Keratinocyte (primary cell): Measurements from ENCODE around the gene SLC39A11. TPM values are rescaled to one million over a fixed set of nuclear protein-coding genes. Genes with fewer than 3 reads are reported as not detected.

Source experiments
- DNase-seq: peaks from one replicate; pipeline ENCODE4 v3.0.0-alpha.2; 2011; ENCODE audit warnings: low read depth, missing footprints, low spot score
- FAIRE-seq: peaks from 2 replicates; lab custom pipeline; 2011; peaks lifted over from hg19 to GRCh38; lab: Jason Lieb, UNC
- H2AFZ ChIP-seq: 2 replicates; pipeline ENCODE4 v1.6.0; 2012; ENCODE audit warnings: low read length, control low read depth, inconsistent platforms; ENCODE audit not compliant: control insufficient read depth
- H3K27ac ChIP-seq: 2 replicates; pipeline ENCODE4 v1.5.1; 2011; ENCODE audit warnings: low read length; ENCODE audit not compliant: control insufficient read depth, insufficient read depth
- H3K27me3 ChIP-seq: 3 replicates; pipeline ENCODE4 v1.6.0; 2011; ENCODE audit warnings: low read length; ENCODE audit not compliant: control insufficient read depth, insufficient read depth; ENCODE audit errors: extremely low read depth
- H3K36me3 ChIP-seq, 2 experiments: 2 replicates in 1 of 2; 3 replicates in 1 of 2; pipeline ENCODE4 v1.5.1; 2011; ENCODE audit warnings: low read length in 2 of 2, mild to moderate bottlenecking in 1 of 2; ENCODE audit not compliant: control insufficient read depth in 2 of 2, insufficient read depth in 2 of 2; ENCODE audit errors: extremely low read depth in 1 of 2
- H3K4me1 ChIP-seq: 3 replicates; pipeline ENCODE4 v1.5.1; 2011; ENCODE audit warnings: low read length; ENCODE audit not compliant: control insufficient read depth, insufficient read depth; ENCODE audit errors: extremely low read depth
- H3K4me2 ChIP-seq: 3 replicates; pipeline ENCODE4 v1.6.0; 2011; ENCODE audit warnings: low read depth, low read length; ENCODE audit not compliant: control insufficient read depth, insufficient read depth; ENCODE audit errors: extremely low read depth
- H3K4me3 ChIP-seq, 3 experiments: fragments of 200-600 bp in 1 of 3; sonication (generic) in 1 of 3; 2 replicates in 2 of 3; 3 replicates in 1 of 3; pipeline ENCODE4 v1.5.1; 2011 to 2016; ENCODE audit warnings: low read length in 3 of 3, mild to moderate bottlenecking in 3 of 3, control low read depth in 2 of 3, inconsistent platforms in 1 of 3, low read depth in 1 of 3, mixed read lengths in 1 of 3, mixed run types in 1 of 3, moderate library complexity in 1 of 3; ENCODE audit not compliant: control insufficient read depth in 2 of 3, insufficient read depth in 2 of 3; ENCODE audit errors: extremely low read depth in 1 of 3
- H3K79me2 ChIP-seq: 2 replicates; pipeline ENCODE4 v1.6.0; 2012; ENCODE audit warnings: low read length; ENCODE audit not compliant: control insufficient read depth, insufficient read depth
- H3K9ac ChIP-seq: 3 replicates; pipeline ENCODE4 v1.6.0; 2011; ENCODE audit warnings: low read length; ENCODE audit not compliant: control insufficient read depth, insufficient read depth; ENCODE audit errors: extremely low read depth
- H3K9me1 ChIP-seq: 3 replicates; pipeline ENCODE4 v1.6.0; 2011; ENCODE audit warnings: low read length; ENCODE audit not compliant: control insufficient read depth, insufficient read depth; ENCODE audit errors: extremely low read depth
- H3K9me3 ChIP-seq: 2 replicates; pipeline ENCODE4 v1.5.1; 2012; ENCODE audit warnings: low read depth, low read length; ENCODE audit not compliant: control insufficient read depth
- H4K20me1 ChIP-seq: 3 replicates; pipeline ENCODE4 v1.6.0; 2011; ENCODE audit warnings: low read length; ENCODE audit not compliant: control insufficient read depth, insufficient read depth; ENCODE audit errors: extremely low read depth
- CTCF ChIP-seq, 3 experiments: IDR thresholded peaks in 1 of 3; conservative IDR thresholded peaks in 1 of 3; optimal IDR thresholded peaks in 1 of 3; 2 replicates in 2 of 3; 3 replicates in 1 of 3; pipeline versions ENCODE3 to v1.5.1; 2011; ENCODE audit warnings: low read length in 3 of 3, mild to moderate bottlenecking in 3 of 3, moderate library complexity in 2 of 3, control low read depth in 1 of 3, inconsistent platforms in 1 of 3; ENCODE audit not compliant: insufficient read depth in 2 of 3; ENCODE audit errors: extremely low read depth in 1 of 3
- EZH2 ChIP-seq: IDR thresholded peaks from one replicate; pipeline ENCODE4 v1.6.1; 2012; ENCODE audit warnings: inconsistent platforms, mild to moderate bottlenecking, low read length, moderate library complexity
- dilution Hi-C: fragments of 300-500 bp; cut with MboI; formaldehyde crosslinking; loops from one replicate; pipeline ENCODE4 v1.7.0; 2020; ENCODE audit warnings: low sequenced_read_pairs; ENCODE audit not compliant: extremely low pct_ligation_motif_present
- polyA plus RNA-seq, 5 experiments: library from polyadenylated mRNA; depleted of rRNA in 3 of 5; stranded (reverse) in 3 of 5; stranded (forward) in 1 of 5; unstranded in 1 of 5; fragments of >200 nt; gene quantifications; 1 replicate in 1 of 5; 2 replicates in 3 of 5; 3 replicates in 1 of 5; pipeline versions ENCODE4 v1.2.1 to v1.2.3, GENCODE V29; 2011 to 2012; ENCODE audit warnings: missing spikeins in 2 of 5, low read depth in 1 of 5, low replicate concordance in 1 of 5

SLC39A11 gene
- polyA plus RNA-seq, 1 donor (not counting 4 experiments of a cell fraction or from before 2014, with no cell fraction given): 11.5 TPM

- H3K9me1 ChIP-seq: no peaks in the 10 kb centered on the region
- dilution Hi-C loops: no loop called here
- no peaks in the 10 kb centered on the region for H3K36me3 ChIP-seq
- H3K79me2 ChIP-seq: no peaks in the 10 kb centered on the region
- no peak overlapping the region for H3K4me3 ChIP-seq
- H3K27me3 ChIP-seq: no peaks in the 10 kb centered on the region
- H2AFZ ChIP-seq: no peak overlapping the region
- FAIRE-seq (no peak), DNase-seq (no peak)
- no peak overlapping the region for H3K9ac ChIP-seq
- no peaks in the 10 kb centered on the region for H3K4me1 ChIP-seq
- no peak overlapping the region for H3K4me2 ChIP-seq
- H4K20me1 ChIP-seq: no peaks in the 10 kb centered on the region
- H3K27ac ChIP-seq: no peak overlapping the region
- TF ChIP-seq CTCF (optimal IDR thresholded peaks at IDR 0.05 in 1 of 3, IDR thresholded peaks at IDR 0.05 in 1 of 3, conservative IDR thresholded peaks at IDR 0.05 in 1 of 3; ENCODE audit: extremely low read depth in 1 of 3, insufficient read depth in 2 of 3, low read length in 3 of 3): no peak
- TF ChIP-seq EZH2: no peak
- no peaks in the 10 kb centered on the region for H3K9me3 ChIP-seq
Observed at GRCh38 chr17:73021771-73022170, 70.7 kb downstream of the SLC39A11 start.

GRCh38 chr17:73020110-73020509 lies 72.4 kb downstream of the SLC39A11 start:
- FAIRE-seq: no peak
- H3K36me3 ChIP-seq: no peaks in the 10 kb centered on the region
- no peaks in the 10 kb centered on the region for H3K4me1 ChIP-seq
- H4K20me1 ChIP-seq: no peaks in the 10 kb centered on the region
- no peak overlapping the region for H3K4me3 ChIP-seq
- no peaks in the 10 kb centered on the region for H3K9me3 ChIP-seq
- H2AFZ ChIP-seq: no peak overlapping the region
- H3K9me1 ChIP-seq: no peaks in the 10 kb centered on the region
- no peak for DNase-seq
- H3K27ac ChIP-seq: no peak overlapping the region
- no peak overlapping the region for H3K9ac ChIP-seq
- no peaks in the 10 kb centered on the region for H3K79me2 ChIP-seq
- dilution Hi-C loops: no loop called here
- no peak overlapping the region for H3K4me2 ChIP-seq
- TF ChIP-seq CTCF (optimal IDR thresholded peaks at IDR 0.05 in 1 of 3, IDR thresholded peaks at IDR 0.05 in 1 of 3, conservative IDR thresholded peaks at IDR 0.05 in 1 of 3; ENCODE audit: extremely low read depth in 1 of 3, insufficient read depth in 2 of 3, low read length in 3 of 3) (no peak), EZH2 (no peak)
- H3K27me3 ChIP-seq: no peaks in the 10 kb centered on the region
